Left lung (tissue), 10 donors: ENCODE measurements around the gene IKBIP. TPM values are rescaled to one million over a fixed set of nuclear protein-coding genes. Genes with fewer than 3 reads are reported as not detected.
"Not testable (repeated sequence)": the region's sequence is repeated elsewhere in the genome, so short reads cannot be mapped to it uniquely, and the experiment has no call there.

Source experiments
- ATAC-seq: fragments of 200-7000 bp; cut with Tn5 transposase; one replicate; pipeline ENCODE4 v1.9.1; 2020; ENCODE audit warnings: moderate library complexity
- DNase-seq, 4 donors: peaks; one replicate each; pipeline ENCODE4 v3.0.0-alpha.2; 2013 to 2020
- H3K27ac ChIP-seq, 2 donors: fragments of 200-600 bp; sonication (generic) in 1 of 2; one replicate each; pipeline versions ENCODE4 v1.5.0 to v1.8.0; 2020 to 2021
- H3K27me3 ChIP-seq, 2 donors: fragments of 200-600 bp; sonication (generic) in 1 of 2; one replicate each; pipeline versions ENCODE4 v1.5.0 to v1.8.0; 2020 to 2021
- H3K36me3 ChIP-seq, 2 donors: fragments of 200-600 bp; sonication (generic) in 1 of 2; one replicate each; pipeline versions ENCODE4 v1.5.0 to v1.8.0; 2020 to 2021
- H3K4me1 ChIP-seq, 2 donors: fragments of 200-600 bp; one replicate each; pipeline ENCODE4 v1.8.0; 2021
- H3K4me3 ChIP-seq, 2 donors: fragments of 200-600 bp; sonication (generic) in 1 of 2; one replicate each; pipeline versions ENCODE4 v1.5.0 to v1.8.0; 2020 to 2021; ENCODE audit warnings: mild to moderate bottlenecking in 1 of 2
- H3K9me3 ChIP-seq, 2 donors: fragments of 200-600 bp; sonication (generic) in 1 of 2; one replicate each; pipeline versions ENCODE4 v1.5.0 to v1.8.0; 2020 to 2021
- intact Hi-C, 2 donors: fragments of 100-400 bp; cut with DNase I; formaldehyde crosslinking; loops; one replicate each; pipeline versions ENCODE4 v1.11.2 to v1.14.2; 2022
- polyA plus RNA-seq, 6 donors: library from polyadenylated mRNA; unstranded; fragments of 120-200 nt; gene quantifications; one replicate each; pipeline ENCODE4 v1.2.1, GENCODE V29; 2013; ENCODE audit not compliant: insufficient read length in 6 of 6
- total RNA-seq, 2 donors: library from RNA; stranded (reverse); fragmentation: NEBNext Ultra II Directional; extraction: Animal tissue kit (Norgen Biotek cat#: 25700); gene quantifications; one replicate each; pipeline ENCODE4 v1.2.1, GENCODE V29; 2021
- TF ChIP-seq, protein P1 (sequence below), 2 donors: fragments of 200-600 bp; sonication (generic) in 1 of 2; IDR thresholded peaks; one replicate each; pipeline versions ENCODE4 v1.5.0 to v1.8.0; 2021; ENCODE audit warnings: antibody characterized with exemption in 2 of 2
- donor health status: DM: no; HTN: yes; CAD: no.
- donor health status: DM: no; HTN: no; CAD: no.

IKBIP gene
- total and polyA plus RNA-seq, 8 donors, result 23.6 to 31.7 (median 28.5) TPM

DNA sequence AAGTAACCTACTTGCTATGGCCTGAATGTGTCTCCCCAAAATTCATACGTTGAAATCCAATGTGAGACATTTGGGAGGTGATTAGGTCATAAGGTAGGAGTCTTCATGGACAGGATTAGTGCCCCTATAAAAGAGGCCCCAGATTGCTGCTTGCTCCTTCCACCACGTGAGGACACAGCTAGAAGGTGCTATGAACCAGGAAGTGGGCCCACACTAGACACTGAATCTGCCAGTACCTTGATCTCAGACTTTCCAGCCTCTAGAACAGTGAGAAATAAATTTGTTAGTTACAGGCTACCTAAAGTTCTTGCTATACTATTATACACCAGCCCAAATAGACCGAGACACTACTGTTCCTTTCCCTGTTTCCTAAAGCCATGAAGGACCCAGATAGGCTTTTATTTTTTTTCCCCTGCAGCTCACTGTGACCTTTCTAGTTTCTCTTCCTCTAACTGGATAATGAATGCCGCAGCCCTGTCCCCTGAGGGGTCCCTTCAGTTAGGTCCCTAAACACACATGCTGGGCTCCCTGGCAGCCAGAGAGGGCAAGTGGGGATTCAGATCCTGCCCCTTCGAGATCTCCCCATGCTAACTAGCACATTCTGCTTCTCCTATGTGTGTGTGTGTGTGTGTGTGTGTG is 31.8 kb downstream of the IKBIP start:
- TF ChIP-seq, protein P1, sequence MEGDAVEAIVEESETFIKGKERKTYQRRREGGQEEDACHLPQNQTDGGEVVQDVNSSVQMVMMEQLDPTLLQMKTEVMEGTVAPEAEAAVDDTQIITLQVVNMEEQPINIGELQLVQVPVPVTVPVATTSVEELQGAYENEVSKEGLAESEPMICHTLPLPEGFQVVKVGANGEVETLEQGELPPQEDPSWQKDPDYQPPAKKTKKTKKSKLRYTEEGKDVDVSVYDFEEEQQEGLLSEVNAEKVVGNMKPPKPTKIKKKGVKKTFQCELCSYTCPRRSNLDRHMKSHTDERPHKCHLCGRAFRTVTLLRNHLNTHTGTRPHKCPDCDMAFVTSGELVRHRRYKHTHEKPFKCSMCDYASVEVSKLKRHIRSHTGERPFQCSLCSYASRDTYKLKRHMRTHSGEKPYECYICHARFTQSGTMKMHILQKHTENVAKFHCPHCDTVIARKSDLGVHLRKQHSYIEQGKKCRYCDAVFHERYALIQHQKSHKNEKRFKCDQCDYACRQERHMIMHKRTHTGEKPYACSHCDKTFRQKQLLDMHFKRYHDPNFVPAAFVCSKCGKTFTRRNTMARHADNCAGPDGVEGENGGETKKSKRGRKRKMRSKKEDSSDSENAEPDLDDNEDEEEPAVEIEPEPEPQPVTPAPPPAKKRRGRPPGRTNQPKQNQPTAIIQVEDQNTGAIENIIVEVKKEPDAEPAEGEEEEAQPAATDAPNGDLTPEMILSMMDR (IDR thresholded peaks at IDR 0.05), result no peak
- Histone ChIP-seq H3K4me1 (peaks cover 0 to 11% of the 10 kb centered on the region in 2 donors), H3K27me3 (no peaks in the 10 kb centered on the region), H3K27ac (peak overlapping the region in 1 of 2 donors; percentile 53), H3K9me3 (no peaks in the 10 kb centered on the region), H3K4me3 (no peak overlapping the region), H3K36me3 (no peaks in the 10 kb centered on the region)
- DNase-seq, result no peak
- ATAC-seq, result peak; percentile 26
- intact Hi-C loops, result no loop called here

GRCh38 chr12:98610596-98610995 is 34.0 kb downstream of the IKBIP start:
- TF ChIP-seq, protein P1 (IDR thresholded peaks at IDR 0.05), result no peak
- Histone ChIP-seq H3K4me1 (peaks cover 0 to 11% of the 10 kb centered on the region in 2 donors), H3K36me3 (no peaks in the 10 kb centered on the region), H3K27ac (no peak overlapping the region), H3K4me3 (no peak overlapping the region), H3K9me3 (no peaks in the 10 kb centered on the region), H3K27me3 (no peaks in the 10 kb centered on the region)
- DNase-seq (no peak), ATAC-seq (no peak)
- intact Hi-C loops, result no loop called here

DNA sequence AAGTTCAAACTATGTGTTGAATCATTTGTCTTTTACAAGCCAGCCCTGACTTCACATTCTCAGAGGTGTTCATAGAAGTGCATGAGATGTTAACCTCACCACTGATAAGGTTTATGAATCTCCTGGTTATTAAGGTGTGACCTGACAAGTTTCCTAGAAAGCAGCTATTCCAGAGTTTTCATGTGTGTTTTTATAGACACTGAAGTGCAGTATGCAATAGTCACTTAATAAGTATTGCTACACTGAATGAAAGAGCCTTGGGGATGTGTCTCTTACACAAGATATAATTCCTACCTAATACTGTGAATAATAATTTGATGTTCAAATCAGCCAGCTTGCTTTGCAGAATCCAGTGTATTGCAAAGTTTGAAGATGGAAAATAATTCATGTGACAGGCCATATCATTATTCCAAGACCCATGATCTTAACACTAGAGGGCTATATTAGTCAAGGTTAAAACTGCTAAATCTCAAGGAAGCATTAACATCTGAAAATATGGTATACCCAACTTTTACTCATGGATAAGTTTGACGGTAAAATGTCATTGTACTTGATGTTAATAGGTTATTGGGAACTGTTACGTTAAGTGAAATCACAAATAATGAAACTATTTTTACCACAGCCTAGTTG is 38.1 kb downstream of the IKBIP start:
- Histone ChIP-seq H3K4me1 (no peaks in the 10 kb centered on the region), H3K27me3 (no peaks in the 10 kb centered on the region), H3K9me3 (no peaks in the 10 kb centered on the region), H3K36me3 (peaks cover 4 to 38% of the 10 kb centered on the region in 2 donors), H3K27ac (peak overlapping the region in 1 of 2 donors; percentile 88), H3K4me3 (no peak overlapping the region)
- ATAC-seq, result peak; percentile 60
- no peak for DNase-seq
- intact Hi-C loops, result no loop called here
- TF ChIP-seq, protein P1 (IDR thresholded peaks at IDR 0.05), result no peak

- H3K9me3 ChIP-seq, result no peaks in the 10 kb centered on the region
- H3K4me3 ChIP-seq, result no peak overlapping the region
- H3K36me3 ChIP-seq, result peaks cover 10 to 84% of the 10 kb centered on the region in 2 donors
- TF ChIP-seq, protein P1 (IDR thresholded peaks at IDR 0.05), result no peak
- DNase-seq, result no peak
- peaks cover 0 to 3% of the 10 kb centered on the region in 2 donors for H3K4me1 ChIP-seq
- intact Hi-C loops, result no loop called here
- no peak for ATAC-seq
- no peaks in the 10 kb centered on the region for H3K27me3 ChIP-seq
- no peak overlapping the region for H3K27ac ChIP-seq
These were observed 42.7 kb downstream of the IKBIP start for GRCh38 chr12:98601924-98602323.

- H3K27ac ChIP-seq, H3K9me3 ChIP-seq, H3K4me3 ChIP-seq, ATAC-seq, H3K27me3 ChIP-seq, DNase-seq, intact Hi-C loops: not testable (repeated sequence)
- peaks cover 12 to 71% of the 10 kb centered on the region in 2 donors for H3K36me3 ChIP-seq
- H3K4me1 ChIP-seq, result peaks cover 0 to 27% of the 10 kb centered on the region in 2 donors
These were observed 47.3 kb downstream of the IKBIP start for GRCh38 chr12:98597313-98597712.
